Measurements from ENCODE around the gene BICRA. TPM values are rescaled to one million over a fixed set of nuclear protein-coding genes. Genes with fewer than 3 reads are reported as not detected.
"Not testable (repeated sequence)": the region's sequence is repeated elsewhere in the genome, so short reads cannot be mapped to it uniquely, and the experiment has no call there.

Gene BICRA
- total RNA-seq, 1 donor: 3.0 TPM

- H3K4me3 ChIP-seq (ENCODE audit: low read depth, low read length): no peak overlapping the region
- no peak for DNase-seq (ENCODE audit: low read depth)
- TF ChIP-seq CTCF (IDR thresholded peaks at IDR 0.05; ENCODE audit: insufficient read depth, low read depth, low read length): no peak
Measured at GRCh38 chr19:47593860-47594259, 15.1 kb upstream of the BICRA start.

GRCh38 chr19:47595944-47596343 is 13.0 kb upstream of the BICRA start:
- no peak for TF ChIP-seq CTCF (IDR thresholded peaks at IDR 0.05; ENCODE audit: insufficient read depth, low read depth, low read length)
- DNase-seq (ENCODE audit: low read depth): no peak
- H3K4me3 ChIP-seq (ENCODE audit: low read depth, low read length): no peak overlapping the region

GRCh38 chr19:47598407-47599349 is 10.3 kb upstream of the BICRA start:
- peak overlapping the region; percentile 59 for H3K4me3 ChIP-seq (ENCODE audit: low read depth, low read length)
- peak; percentile 97 for DNase-seq (ENCODE audit: low read depth)
- TF ChIP-seq CTCF (IDR thresholded peaks at IDR 0.05; ENCODE audit: insufficient read depth, low read depth, low read length): no peak

- not testable (repeated sequence) for DNase-seq (ENCODE audit: low read depth)
- H3K4me3 ChIP-seq (ENCODE audit: low read depth, low read length): peak overlapping the region; percentile 59
Measured at GRCh38 chr19:47599671-47600245, 9.2 kb upstream of the BICRA start.

GRCh38 chr19:47600246-47601179 is 8.4 kb upstream of the BICRA start:
- TF ChIP-seq CTCF (IDR thresholded peaks at IDR 0.05; ENCODE audit: insufficient read depth, low read depth, low read length): no peak
- DNase-seq (ENCODE audit: low read depth): peak; percentile 99
- peak overlapping the region; percentile 68 for H3K4me3 ChIP-seq (ENCODE audit: low read depth, low read length)

GRCh38 chr19:47601180-47601904 is 7.6 kb upstream of the BICRA start:
- DNase-seq (ENCODE audit: low read depth): no peak
- peak overlapping the region; percentile 68 for H3K4me3 ChIP-seq (ENCODE audit: low read depth, low read length)

More at GRCh38 chr19:47601180-47601904, 7.6 kb upstream of the BICRA start:
- no peak for TF ChIP-seq CTCF (IDR thresholded peaks at IDR 0.05; ENCODE audit: insufficient read depth, low read depth, low read length)

Measured in fibroblast of villous mesenchyme (primary cell).